ENCODE results near the gene TMEM218. TPM values are rescaled to one million over a fixed set of nuclear protein-coding genes. Genes with fewer than 3 reads are reported as not detected.

TMEM218 gene
- total and polyA plus RNA-seq, 2 of the 8 experiments (the other 6 are each of a cell fraction or from before 2014, with no cell fraction given), result 17.0 to 33.5 TPM

DNA sequence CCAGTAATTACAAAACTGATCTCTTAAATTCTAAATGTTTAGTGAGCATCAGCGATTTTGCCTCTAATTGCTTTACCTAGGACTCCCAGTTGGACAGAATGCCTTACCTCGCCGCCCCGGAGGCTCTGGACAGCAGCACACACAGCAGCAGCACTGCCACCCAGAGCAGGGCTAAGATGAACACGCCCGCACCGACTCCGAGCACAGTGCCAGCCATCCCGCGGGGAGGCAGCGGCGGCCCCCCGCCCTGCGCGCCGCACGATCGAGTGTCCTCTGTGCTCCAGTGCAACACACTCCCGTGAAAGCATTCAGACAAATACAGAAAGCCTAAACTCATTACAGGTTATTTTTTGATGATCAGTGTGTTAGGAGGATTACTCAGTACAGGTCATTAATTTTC lies 9.4 kb downstream of the TMEM218 start:
- Histone ChIP-seq H3K56ac (replicated peaks; ENCODE audit: insufficient read length, low read depth, low read length) (no peak overlapping the region), H3K23ac (ENCODE audit: insufficient read length) (no peak overlapping the region), H4K5ac (ENCODE audit: insufficient read length, low read depth, low read length) (no peak overlapping the region), H3K4me1 (replicated peaks in 1 of 4; ENCODE audit: control insufficient read depth in 3 of 4, insufficient read depth in 4 of 4, low read length in 3 of 4) (no peaks in the 10 kb centered on the region; a peak in 2 of 7 replicates), H3K36me3 (ENCODE audit: control insufficient read depth in 2 of 4, insufficient read depth in 4 of 4, low read length in 3 of 4) (peaks cover 0 to 22% (median 8%) of the 10 kb centered on the region in 4 experiments; a peak in 6 of 8 replicates), H2BK20ac (ENCODE audit: low read length) (no peak overlapping the region), H3K9me3 (ENCODE audit: insufficient read depth in 2 of 2, low read depth in 1 of 2, low read length in 1 of 2) (peaks cover 13 to 16% of the 10 kb centered on the region in 2 experiments), H3K9ac (replicated peaks in 1 of 4; ENCODE audit: extremely low read depth in 1 of 4, low read depth in 3 of 4, low read length in 3 of 4) (no peak overlapping the region), H2BK120ac (replicated peaks; ENCODE audit: low read depth, low read length) (no peak overlapping the region), H4K91ac (replicated peaks; ENCODE audit: insufficient read length, low read length) (no peak overlapping the region), H3K23me2 (ENCODE audit: low read depth, low read length) (no peaks in the 10 kb centered on the region), H3K4me2 (ENCODE audit: insufficient read depth in 1 of 2, low read depth in 2 of 2, low read length in 2 of 2) (no peak overlapping the region), H2BK5ac (ENCODE audit: low read depth, low read length) (no peak overlapping the region), H3K79me2 (ENCODE audit: control insufficient read depth in 1 of 2, insufficient read depth in 2 of 2, low read length in 2 of 2) (0 out of 4 replicates have a peak, but pooled peaks cover 0 to 7% of the 10 kb centered on the region in 2 experiments), H2AFZ (ENCODE audit: low read length) (no peak overlapping the region), H2AK5ac (ENCODE audit: low read depth, low read length) (no peak overlapping the region), H4K8ac (ENCODE audit: extremely low read depth, insufficient read depth, low read length) (no peak overlapping the region), H3K4me3 (ENCODE audit: extremely low read depth in 1 of 4, insufficient read depth in 2 of 4, low read depth in 3 of 4, low read length in 4 of 4) (no peak overlapping the region), H3K79me1 (ENCODE audit: low read depth, low read length) (no peaks in the 10 kb centered on the region; the same call in 1 of the 2 replicates), H4K20me1 (replicated peaks in 1 of 2; ENCODE audit: control insufficient read depth in 1 of 2, insufficient read depth in 2 of 2, low read length in 2 of 2) (no peaks in the 10 kb centered on the region), H3K4ac (replicated peaks; ENCODE audit: insufficient read length, low read depth, low read length) (no peak overlapping the region), H2BK12ac (ENCODE audit: low read depth, low read length) (no peak overlapping the region), H2BK15ac (ENCODE audit: low read length) (no peak overlapping the region), H3K27me3 (replicated peaks in 1 of 4; ENCODE audit: control insufficient read depth in 3 of 4, extremely low read depth in 1 of 4, insufficient read depth in 3 of 4, low read length in 3 of 4) (no peaks in the 10 kb centered on the region), H3K18ac (ENCODE audit: extremely low read depth, low read length) (no peak overlapping the region), H3K14ac (ENCODE audit: insufficient read length) (no peak overlapping the region), H3K27ac (ENCODE audit: low read depth, low read length) (no peak overlapping the region)
- ChIA-PET POLR2A (ENCODE audit: partially characterized antibody) (interaction anchor here (0.6 kb wide), 1 partner anchor 65 kb away, joined by 3 read pairs; no protein-coding TSS in a partner anchor), CTCF (ENCODE audit: partially characterized antibody) (interaction anchor here (1.2 to 2.1 kb wide), 3 partner anchors 8 to 12 kb away, joined by 3 to 9 read pairs (median 7); no protein-coding TSS in a partner anchor)
- DNase-seq (ENCODE audit: low read depth in 1 of 2, low spot score in 2 of 2) (no peak), FAIRE-seq (no peak)
- WGBS, 2 experiments (ENCODE audit: extremely low coverage in 1 of 2, insufficient coverage in 1 of 2, insufficient read length in 1 of 2, insufficient replicate concordance in 2 of 2, low coverage in 1 of 2, low lambda C conversion rate in 2 of 2, missing lambda C conversion rate in 1 of 2), result 92% methylated on average over 19 of the region's 19 CpGs; no CpG with 5 or more reads in 1 of the 2 experiments
- TF ChIP-seq SUZ12 (IDR thresholded peaks at IDR 0.05; ENCODE audit: low read length) (no peak), SIN3A (conservative IDR thresholded peaks at IDR 0.05 in 1 of 2, IDR thresholded peaks at IDR 0.05 in 1 of 2; ENCODE audit: low read depth in 1 of 2, low read length in 2 of 2) (no peak), FOSL1 (IDR thresholded peaks at IDR 0.05; ENCODE audit: insufficient read depth, low read depth, low read length) (no peak), TAF7 (optimal IDR thresholded peaks at IDR 0.05; ENCODE audit: borderline replicate concordance, low read depth, low read length) (no peak), EGR1 (IDR thresholded peaks at IDR 0.05; ENCODE audit: borderline replicate concordance, low read depth, low read length) (no peak), EZH2 (IDR thresholded peaks at IDR 0.05; ENCODE audit: low read depth, low read length, severe bottlenecking) (no peak), SP1 (IDR thresholded peaks at IDR 0.05; ENCODE audit: low read depth, low read length) (no peak), NRF1 (IDR thresholded peaks at IDR 0.05; ENCODE audit: low read depth, low read length) (no peak), PHF8 (conservative IDR thresholded peaks at IDR 0.05; ENCODE audit: low read depth, low read length) (no peak), SP2 (IDR thresholded peaks at IDR 0.05; ENCODE audit: low read length) (no peak)
- TF ChIP-seq, protein P1, sequence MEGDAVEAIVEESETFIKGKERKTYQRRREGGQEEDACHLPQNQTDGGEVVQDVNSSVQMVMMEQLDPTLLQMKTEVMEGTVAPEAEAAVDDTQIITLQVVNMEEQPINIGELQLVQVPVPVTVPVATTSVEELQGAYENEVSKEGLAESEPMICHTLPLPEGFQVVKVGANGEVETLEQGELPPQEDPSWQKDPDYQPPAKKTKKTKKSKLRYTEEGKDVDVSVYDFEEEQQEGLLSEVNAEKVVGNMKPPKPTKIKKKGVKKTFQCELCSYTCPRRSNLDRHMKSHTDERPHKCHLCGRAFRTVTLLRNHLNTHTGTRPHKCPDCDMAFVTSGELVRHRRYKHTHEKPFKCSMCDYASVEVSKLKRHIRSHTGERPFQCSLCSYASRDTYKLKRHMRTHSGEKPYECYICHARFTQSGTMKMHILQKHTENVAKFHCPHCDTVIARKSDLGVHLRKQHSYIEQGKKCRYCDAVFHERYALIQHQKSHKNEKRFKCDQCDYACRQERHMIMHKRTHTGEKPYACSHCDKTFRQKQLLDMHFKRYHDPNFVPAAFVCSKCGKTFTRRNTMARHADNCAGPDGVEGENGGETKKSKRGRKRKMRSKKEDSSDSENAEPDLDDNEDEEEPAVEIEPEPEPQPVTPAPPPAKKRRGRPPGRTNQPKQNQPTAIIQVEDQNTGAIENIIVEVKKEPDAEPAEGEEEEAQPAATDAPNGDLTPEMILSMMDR (IDR thresholded peaks at IDR 0.05; ENCODE audit: control extremely low read depth in 1 of 3, insufficient read depth in 1 of 3, low read depth in 1 of 3, low read length in 3 of 3), result no peak
